ENCODE data around the gene ADIRF.

GRCh38 chr10:86951184-86951761 is 17.0 kb upstream of the ADIRF start:
- no peak for TF ChIP-seq CTCF (conservative IDR thresholded peaks at IDR 0.05 in 1 of 2, IDR thresholded peaks at IDR 0.05 in 1 of 2; ENCODE audit: extremely low read depth in 1 of 2, insufficient read depth in 1 of 2, low read depth in 1 of 2, low read length in 2 of 2)
- no peak for TF ChIP-seq EZH2 (IDR thresholded peaks at IDR 0.05; ENCODE audit: borderline replicate concordance, low read length)

All from mammary epithelial cell (primary cell).